SK-N-MC (cell line): ENCODE measurements around the gene PTH2.

Experiments used
- EZH2 ChIP-seq: fragments of 200-600 bp; sonication (generic); IDR thresholded peaks from one replicate; pipeline ENCODE4 v1.6.1; 2017; ENCODE audit warnings: antibody characterized with exemption
- FOXP2 ChIP-seq: optimal IDR thresholded peaks from 2 replicates; pipeline ENCODE3; 2011; ENCODE audit warnings: mild to moderate bottlenecking, moderate library complexity; ENCODE audit not compliant: insufficient read depth; ENCODE audit errors: extremely low read length, control extremely low read depth
- POLR2AphosphoS5 ChIP-seq: IDR thresholded peaks from 2 replicates; pipeline ENCODE4 v1.6.1; 2012; ENCODE audit warnings: mild to moderate bottlenecking, low read depth, low read length, borderline replicate concordance

GRCh38 chr19:49418511-49418910, 4.7 kb downstream of the PTH2 start:
- TF ChIP-seq EZH2, result no peak
- no peak for TF ChIP-seq FOXP2
- no peak; the same call in 1 of the 2 replicates for TF ChIP-seq POLR2AphosphoS5
